Colon (tissue), 2 donors: ENCODE data around the gene PSMB10.

Source experiments
- FAIRE-seq: peaks from 2 replicates; lab custom pipeline; 2012; peaks lifted over from hg19 to GRCh38; lab: Jason Lieb, UNC
- donor health status: control.
- donor health status: control.

Gene PSMB10

DNA sequence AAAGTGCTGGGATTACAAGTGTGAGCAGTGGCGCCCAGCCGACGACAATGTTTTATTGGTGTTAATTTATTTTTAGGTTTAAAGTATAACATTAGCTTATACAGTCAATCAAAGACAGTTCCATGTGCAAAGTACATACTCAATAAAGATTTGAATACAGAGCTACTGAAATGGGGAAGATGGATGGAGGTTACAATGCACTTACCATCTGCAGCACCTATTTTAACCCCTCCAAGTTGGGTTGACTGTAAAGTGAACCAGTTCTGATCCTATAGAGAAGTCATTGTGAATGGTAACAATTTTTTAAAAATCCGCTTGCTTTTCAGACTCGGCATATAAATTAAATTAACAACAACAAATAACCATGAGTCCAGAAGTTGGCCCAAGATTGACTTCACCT, 44.3 kb downstream of the PSMB10 start:
- no peak for FAIRE-seq

- FAIRE-seq, result no peak
These were observed 48.3 kb downstream of the PSMB10 start for GRCh38 chr16:67888331-67888730.

DNA sequence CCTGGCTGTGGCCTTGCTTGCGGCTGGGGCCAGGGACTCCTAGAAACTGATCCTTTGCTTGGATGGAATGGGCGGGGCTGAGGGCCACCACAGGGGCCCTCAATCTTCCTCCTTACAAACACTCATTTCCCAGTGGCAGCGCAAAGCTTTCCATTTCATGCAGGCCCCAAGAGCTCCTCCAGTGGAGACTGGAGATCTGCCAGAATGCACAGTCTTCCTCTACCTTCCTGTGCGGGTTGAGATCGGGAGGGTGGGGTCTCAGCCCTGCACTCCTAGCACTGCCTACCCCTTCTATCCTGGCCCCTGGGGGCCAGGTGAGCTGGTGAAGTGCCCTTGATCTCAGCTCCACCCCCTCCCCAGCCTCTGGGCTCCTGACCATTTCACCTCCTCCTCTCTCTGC, 50.3 kb downstream of the PSMB10 start:
- FAIRE-seq, result no peak

GRCh38 chr16:67885976-67886375, 50.7 kb downstream of the PSMB10 start:
- FAIRE-seq, result no peak

DNA sequence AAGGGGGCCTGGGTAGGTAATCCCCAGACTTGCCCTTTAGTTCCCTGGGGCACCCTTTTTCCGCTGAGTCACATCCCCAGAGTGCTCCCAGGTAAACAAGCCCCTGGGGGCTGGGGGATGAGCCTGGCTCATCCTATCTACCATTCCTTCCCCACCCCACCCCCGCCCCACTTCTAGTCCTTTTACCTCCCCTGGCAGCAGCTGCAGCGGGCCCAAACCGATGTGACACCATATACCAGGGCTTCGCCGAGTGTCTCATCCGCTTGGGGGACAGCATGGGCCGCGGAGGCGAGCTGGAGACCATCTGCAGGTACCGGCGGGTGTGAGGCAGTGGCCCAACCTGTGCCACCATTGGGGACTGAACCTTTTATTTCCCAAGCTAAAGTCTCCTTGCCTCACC, 51.1 kb downstream of the PSMB10 start:
- no peak for FAIRE-seq

DNA sequence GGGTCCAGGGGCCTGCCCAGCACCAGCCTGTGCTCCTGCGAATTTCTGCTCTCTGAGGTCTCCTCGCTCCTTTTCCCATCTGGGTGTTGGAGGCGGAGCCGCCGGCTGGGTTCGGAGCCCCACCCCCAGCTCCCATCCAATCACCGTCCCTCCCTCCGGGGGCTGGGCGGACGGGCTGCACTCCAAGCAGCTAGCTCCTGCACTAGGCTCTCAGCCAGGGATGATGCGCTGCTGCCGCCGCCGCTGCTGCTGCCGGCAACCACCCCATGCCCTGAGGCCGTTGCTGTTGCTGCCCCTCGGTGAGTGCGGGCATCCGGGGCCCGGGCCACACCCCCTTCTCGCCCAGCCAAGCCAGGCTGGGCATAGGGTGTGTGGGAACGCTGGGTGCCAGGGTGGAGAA, 52.0 kb downstream of the PSMB10 start, which contains the start of gene NRN1L:
NRN1L (plus strand) TSS at position 202 of the 400 bp plus-strand sequence; CDS start at position 221, 19 bp downstream.
- no peak for FAIRE-seq
